Jurkat, Clone E6-1 (cell line): ENCODE results near the gene VAV3.

Experiments used
- DNase-seq: peaks from one replicate; pipeline ENCODE4 v3.0.0-alpha.2; 2011; ENCODE audit warnings: low read depth, low spot score
- H3K4me3 ChIP-seq: 2 replicates; pipeline ENCODE4 v1.5.1; 2011; ENCODE audit warnings: mild to moderate bottlenecking, low read length, control low read depth, moderate library complexity

Gene VAV3

DNA sequence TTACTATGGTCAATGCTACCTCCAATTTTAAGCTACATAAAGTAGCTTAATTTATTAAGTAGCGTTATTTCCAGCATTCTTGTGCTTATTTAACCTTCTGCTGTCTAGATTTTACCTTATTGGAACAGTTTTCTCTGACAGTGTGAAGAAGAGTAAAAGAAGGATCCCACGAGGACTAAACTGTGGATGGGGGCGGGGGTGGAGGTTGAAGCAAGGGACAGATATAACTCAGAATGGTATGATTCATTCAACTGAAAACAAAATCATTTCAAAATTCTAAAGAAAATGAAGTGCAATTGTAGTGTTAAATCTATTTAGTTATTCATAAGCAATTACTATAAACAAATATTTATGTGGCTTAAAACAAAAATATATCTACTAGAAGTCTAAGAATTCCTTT, 11.5 kb upstream of the VAV3 start:
- H3K4me3 ChIP-seq, result no peak overlapping the region
- no peak for DNase-seq

DNA sequence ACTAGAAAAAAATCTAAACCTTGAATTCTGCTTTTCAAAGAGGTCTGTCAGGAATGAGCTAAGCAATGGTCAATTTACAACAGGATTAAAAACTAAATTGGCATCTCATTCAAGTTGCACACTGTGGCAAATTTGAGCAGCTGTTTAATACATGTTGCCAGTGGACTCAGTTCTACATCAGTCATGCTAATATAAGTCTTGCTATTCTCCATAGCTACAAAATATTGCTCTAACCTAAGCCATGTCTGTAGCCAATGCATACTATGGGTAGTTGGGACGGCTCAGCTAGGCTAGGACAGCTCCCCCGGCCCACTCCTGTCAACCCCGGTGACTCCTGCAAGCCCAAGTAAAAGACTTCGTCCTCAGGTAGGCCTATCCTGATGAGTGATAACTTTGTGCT, 10.9 kb upstream of the VAV3 start:
- no peak overlapping the region for H3K4me3 ChIP-seq
- DNase-seq, result no peak

DNA sequence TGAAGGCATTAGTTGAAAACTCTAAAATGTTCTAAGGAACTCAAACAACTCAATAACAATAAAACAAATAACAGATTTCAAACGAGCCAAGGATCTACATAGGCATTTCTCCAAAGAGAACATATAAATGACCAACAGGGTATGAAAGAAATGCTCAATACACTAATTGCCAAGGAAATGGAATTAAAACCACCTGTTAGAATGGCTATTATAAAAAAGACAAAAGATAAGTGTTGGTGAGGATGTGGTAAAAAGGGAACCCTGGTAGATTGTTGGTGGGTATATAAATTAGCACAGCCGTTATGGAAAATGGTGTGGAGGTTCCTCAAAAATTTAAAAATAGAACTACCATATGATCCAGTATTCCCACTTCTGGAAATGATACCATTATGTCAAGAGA, 9.1 kb upstream of the VAV3 start:
- no peak overlapping the region for H3K4me3 ChIP-seq
- no peak for DNase-seq

DNA sequence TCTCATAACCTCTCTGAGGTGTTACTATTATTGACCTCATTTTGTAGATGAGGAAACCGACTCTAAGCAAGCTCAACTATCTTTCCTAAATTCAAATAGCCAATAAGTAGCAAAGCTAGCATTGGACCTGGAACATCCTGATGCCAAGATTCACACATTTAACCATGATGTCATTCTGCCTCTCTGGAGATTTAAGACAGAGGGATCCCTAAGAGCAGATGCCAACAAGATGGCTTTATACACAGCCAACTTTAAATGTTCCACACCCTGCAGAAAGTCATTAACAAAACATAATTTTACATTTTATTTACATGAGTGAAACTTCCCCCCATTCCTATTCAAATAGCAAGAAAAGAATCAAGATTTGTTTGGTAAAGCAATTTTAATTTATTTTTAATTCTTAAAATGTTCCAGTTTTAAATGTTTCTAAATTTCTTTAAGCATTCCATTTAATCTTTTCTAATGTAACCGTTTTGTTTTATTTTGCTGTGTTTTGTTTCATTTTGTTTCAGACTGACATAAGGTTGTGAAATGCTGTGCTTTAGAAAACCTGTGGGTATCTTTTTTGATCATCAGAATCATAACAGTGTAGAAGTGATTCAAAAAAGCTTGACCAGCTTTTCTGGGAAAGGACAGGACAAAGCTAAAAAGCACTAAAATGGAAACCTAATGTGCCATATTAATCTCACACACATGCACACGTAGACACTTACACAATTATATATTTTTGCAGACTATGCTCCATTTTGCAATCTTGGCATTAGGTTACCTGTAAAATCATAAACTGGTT, 7.6 kb upstream of the VAV3 start:
- no peak for DNase-seq

DNA sequence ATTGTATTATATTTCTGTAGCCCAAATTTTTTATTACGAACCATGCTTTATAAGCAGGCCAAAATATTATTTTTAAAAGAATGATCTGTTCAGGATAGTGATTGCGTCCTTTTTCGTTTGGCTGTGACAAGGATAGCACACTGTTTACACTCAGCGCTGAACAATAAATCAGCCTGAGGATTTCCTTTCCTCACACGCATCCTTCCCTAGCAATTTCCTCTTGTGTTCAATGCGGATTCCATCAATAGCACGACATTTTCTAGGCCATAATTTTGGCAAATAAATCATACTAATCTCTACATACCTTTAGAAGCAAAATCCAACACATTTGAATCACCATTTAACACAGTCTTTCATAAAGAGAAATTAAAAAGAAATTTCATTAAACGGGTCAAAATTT, 1.6 kb upstream of the VAV3 start:
- DNase-seq, result no peak
- no peak overlapping the region for H3K4me3 ChIP-seq

More for the DNA sequence above, 7.6 kb upstream of the VAV3 start:
- H3K4me3 ChIP-seq, result no peak overlapping the region

DNA sequence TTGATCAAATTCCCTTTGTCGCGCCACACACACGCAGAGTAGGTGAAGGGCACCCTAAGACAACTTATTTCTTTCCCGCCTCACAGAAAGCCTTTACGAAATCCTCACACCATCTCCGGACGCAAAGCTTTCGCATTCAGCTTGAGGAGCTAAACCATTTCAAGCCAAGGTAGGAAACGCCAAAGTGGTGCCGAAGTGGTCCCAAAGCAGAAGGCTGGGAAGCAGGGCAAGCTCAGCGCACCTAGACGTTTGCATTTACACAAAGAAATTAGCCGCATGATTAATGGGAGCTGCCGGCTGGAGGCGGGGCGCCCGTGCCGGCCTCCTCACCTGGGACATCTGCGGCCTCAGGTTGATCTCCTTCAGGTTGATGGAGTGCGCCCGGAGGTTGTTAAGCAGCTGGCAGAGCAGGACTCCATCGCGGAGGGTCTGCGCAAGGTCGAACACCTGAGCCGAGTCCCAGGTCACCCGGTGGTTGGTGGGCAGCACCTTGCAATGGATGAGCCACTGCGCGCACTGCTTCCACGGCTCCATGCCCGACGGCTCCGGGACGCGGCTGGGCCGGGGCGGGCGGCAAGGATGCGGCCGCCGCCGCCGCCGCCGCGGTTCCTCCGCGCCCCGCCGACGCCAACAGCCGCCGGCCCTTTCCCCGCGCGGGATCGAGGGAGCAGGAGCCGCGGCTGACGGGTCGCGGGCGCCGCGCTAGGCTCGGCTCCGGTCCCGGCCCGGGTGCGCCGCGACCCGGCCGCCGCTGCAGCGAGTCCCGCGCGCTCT, 457 bp downstream of the VAV3 start:
- H3K4me3 ChIP-seq, result peak overlapping the region; percentile 97
- DNase-seq, result no peak

DNA sequence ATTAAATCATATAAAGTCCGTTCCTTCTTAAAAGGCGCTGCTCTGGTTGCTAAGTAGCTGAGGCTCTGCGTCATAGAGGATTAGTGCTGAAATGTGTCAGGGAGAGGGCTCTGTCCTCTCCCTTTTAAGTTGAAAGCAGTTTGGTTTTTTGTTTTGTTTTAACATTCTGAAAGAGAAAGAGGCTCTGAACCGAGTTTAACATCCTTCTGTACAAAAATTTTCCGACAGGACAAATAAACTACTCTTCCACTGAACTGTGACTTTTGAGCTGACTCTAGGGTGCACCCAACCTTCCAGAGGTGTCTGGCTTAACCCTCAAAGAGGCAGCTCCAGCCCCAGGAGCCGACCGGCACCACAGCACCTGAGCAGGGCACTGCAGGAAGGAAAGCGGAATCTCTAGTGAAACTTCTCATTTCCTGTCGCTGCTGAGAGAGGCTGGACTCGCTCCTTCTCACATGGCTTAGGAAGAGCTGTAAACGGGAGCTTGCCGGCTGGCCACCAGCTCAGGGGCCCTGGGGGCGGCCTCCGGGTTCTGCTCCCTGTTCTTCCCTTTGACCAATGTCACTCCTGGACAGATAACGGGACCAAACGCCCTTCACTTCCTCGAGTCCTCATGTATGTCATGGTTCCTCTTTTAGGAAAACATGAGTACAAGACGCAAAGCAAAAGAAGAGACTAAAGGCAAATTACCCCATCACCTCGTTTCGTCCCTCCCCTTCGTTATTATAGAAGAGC, 1.2 kb downstream of the VAV3 start:
- peak overlapping the region; percentile 97 for H3K4me3 ChIP-seq

DNA sequence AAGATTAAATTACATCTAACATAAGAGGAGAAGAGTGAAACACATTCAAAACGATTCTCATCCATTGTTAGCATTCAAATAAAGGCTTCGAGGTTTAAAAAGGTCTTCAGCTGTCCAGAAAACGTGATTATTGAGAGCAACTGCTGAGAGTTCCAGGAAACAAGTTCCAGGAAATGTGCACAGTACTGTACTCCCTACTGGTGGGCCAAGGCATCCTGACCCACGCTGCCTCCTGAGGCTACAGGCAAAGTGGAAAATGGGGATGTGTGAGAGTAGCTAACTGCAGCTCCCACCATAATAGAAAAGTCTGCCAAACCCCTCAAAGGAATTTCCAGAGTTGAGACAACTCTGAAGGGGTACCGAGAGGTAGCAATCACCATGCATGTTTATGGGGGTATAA, 2.0 kb downstream of the VAV3 start:
- no peak for DNase-seq
- peak overlapping the region; percentile 97 for H3K4me3 ChIP-seq

More for the DNA sequence above, 1.2 kb downstream of the VAV3 start:
- DNase-seq, result peak; percentile 69

DNA sequence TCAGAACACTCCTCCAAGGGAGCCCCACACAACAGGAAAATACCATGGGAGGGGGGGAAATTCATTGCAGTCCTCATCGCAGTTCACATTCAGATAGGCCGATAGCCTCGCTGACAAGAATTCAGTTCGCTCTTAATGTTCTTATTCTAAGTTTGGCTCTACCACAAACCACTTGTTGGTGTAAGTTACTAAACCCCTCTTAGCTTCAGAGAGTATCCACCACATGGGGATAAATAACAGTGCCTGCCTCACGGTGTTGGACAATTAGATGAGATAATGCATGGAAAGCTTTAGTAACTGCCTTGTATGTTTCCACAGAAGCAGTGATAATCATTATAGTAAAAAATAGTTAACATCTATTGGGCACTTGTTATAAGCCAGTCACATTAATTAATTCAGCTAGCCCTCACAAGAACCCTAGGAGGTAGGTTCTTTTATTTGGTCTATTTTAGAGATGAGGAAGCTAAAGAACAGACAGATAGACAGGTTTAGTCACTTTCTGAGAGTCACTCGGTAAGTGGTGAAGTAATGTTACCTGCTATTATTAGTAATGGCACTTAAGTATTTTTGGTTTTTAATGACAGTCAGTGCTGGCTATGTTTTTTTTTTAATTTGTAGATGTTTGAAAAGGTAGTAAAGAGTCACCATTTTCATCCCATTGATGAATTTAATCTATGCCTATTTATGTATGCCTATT, 10.1 kb downstream of the VAV3 start:
- DNase-seq, result peak; percentile 66
- H3K4me3 ChIP-seq, result no peak overlapping the region

DNA sequence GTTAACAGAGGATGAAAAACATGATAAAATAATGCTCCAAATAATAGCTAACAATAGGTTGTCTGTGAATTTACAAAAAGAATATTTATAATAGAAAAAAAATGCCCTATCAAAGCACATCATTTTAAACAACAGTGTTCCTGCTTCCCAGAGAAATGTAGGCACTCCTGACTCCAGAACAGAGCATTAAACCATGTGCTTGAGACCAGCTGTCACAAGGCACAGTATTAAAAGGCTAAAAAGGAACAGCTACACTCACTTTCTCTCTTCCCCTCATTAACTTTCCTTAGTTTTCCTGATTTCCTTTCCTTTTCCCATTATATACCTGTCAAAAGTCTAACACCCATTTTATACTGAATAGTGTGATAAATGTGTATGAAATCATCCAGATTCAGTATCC, 10.9 kb downstream of the VAV3 start:
- DNase-seq, result no peak
- H3K4me3 ChIP-seq, result no peak overlapping the region

DNA sequence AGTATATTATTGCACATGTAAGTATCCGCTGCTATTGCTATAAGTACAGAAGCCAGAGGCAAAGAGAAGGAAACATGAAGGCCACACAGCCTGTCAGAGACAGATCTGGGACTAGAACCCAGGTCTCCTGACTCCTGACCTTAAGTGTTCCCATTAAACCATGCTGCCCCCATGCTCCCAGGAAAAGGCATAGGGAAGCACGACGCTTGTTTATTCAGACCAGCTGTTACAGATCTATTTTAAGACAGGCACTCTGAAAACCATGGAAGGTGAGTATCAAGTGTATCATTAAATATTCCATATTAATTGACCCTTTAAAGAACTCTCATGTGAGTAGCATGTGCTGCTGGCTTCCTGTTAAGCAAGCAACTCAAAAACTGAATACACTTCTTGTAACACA, 11.4 kb downstream of the VAV3 start:
- DNase-seq, result no peak
- no peak overlapping the region for H3K4me3 ChIP-seq

DNA sequence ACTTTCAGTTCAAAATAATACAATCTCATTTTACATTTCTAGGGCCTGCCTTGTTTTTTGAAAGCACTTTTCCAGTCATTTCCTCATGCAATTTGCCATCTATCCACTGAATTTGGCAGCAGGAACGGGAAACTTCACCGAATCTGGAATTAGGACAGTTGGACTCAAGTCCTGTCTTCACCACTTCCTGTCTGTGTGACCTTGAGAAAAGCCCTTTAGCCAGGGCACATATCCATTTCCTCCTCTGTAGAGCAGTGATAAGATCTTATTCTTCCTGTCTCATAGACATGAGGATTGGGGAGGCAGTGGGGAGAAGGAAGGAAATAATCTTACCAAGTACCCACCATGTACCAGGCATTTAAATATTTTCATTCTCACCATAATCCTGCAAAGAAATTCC, 12.0 kb downstream of the VAV3 start:
- H3K4me3 ChIP-seq, result no peak overlapping the region
- DNase-seq, result no peak

DNA sequence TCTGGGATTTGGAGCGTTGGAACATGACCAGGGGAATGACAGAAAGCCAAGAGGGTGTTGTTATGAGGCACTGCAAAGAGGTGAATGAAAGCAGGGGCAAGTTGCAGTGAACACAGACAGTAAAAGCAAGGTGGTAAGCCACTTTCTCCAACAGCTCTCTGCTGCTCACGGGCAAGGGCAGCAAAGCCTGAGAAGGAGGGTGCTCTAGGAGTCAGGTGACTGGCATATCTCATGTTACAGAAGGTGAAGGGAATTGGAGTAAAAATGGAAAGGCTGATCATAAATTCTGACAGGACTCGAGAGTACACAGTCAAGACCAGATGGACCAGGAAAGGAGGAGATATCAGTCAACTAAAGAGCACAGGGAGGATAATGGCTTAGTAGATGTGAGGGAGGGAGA, 14.5 kb downstream of the VAV3 start:
- DNase-seq, result no peak
- peak overlapping the region; percentile 32 for H3K4me3 ChIP-seq

DNA sequence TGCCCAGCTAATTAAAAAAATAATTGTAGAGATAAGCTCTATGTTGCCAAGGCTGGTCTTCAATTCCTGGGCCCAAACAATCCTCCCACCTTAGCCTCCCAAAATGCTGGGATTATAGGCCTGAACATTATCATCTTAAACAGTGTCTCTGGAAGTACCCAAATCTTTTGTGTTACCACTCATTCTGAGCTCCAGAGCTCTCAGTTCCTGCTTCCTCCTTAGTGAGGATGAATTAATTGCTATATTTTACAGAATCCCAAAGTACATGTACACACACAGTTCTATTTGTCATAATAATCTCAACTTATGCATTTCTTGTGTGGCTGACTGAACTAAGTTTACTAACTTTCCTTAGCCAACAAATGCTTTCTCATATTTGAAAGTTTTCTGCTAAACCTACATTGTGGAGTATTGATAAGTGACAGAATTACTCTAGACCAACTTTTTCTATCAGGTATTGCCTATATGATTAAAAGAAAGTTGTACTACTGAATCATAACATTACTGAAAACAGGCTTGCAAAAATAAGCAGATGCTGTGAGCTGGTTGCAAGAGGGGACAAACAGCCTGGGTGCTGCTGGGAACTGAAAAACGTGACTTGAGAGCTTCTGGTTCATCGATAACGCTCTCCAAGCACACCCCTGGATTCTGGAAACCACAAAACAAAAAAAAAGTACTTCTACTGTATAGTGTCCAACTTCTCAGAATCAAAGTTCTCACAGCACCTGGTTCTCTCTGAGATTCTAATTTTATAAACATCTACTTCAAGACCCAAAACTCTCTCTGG, 15.3 kb downstream of the VAV3 start:
- no peak for DNase-seq
- H3K4me3 ChIP-seq, result peak overlapping the region; percentile 32; the same call in 1 of the 2 replicates

DNA sequence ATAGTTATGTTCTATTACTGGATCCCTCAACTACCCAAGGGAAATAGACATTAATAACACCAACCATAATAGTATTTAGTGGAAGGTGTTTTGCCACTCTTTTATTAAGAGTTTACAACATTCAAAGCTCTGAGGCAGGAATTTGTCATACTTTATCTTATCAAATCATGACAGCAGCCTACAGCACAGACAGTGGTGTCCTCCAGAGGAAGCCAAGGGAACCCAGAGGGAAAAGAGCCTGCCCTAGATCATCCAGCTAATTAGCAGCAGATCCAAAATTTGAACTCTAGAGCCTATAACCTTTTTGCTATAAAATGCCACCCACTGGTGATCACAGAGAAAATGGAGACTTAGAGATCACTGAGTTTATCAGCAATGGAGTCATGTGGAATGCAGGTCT, 18.2 kb downstream of the VAV3 start:
- no peak overlapping the region for H3K4me3 ChIP-seq
- no peak for DNase-seq

DNA sequence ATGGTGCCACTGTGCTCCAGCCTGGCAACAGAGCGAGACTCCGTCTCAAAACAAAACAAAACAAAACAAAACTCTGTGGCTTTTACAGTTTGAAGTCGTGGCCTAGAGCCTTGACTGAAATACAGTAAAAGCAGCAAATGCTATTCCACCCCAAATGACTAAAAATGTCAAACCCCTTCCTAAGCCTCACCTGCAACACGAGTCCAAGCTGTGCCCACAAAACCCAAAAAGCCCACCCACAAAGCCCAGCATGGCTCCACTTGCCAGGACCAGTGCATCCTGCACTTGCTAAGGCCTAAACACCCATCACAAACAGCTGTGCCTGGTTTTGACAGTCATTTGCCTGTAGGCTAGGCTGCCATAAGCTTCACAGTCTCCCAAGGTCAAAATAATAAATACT, 21.3 kb downstream of the VAV3 start:
- DNase-seq, result peak; percentile 89
- peak overlapping the region; percentile 0; the same call in 1 of the 2 replicates for H3K4me3 ChIP-seq

DNA sequence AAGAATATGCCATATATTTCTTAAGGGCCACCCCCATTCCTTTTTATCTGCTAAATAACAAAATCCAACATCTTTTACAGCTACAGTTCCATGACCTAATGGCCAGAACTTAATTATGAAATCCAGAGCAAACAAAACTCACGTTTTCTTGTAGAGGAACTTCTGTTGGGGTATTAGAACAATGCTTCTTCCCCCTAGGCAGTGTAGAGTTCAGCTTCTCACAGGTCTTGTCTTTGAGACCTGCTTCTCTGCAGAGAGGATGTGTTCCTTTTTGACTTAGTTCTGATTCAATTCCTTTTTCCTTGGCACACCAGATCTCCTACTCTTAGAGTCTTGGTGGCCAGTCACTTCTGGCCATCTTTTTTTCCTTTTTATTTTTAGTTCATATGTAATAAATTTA, 22.2 kb downstream of the VAV3 start:
- H3K4me3 ChIP-seq, result no peak overlapping the region
- no peak for DNase-seq

DNA sequence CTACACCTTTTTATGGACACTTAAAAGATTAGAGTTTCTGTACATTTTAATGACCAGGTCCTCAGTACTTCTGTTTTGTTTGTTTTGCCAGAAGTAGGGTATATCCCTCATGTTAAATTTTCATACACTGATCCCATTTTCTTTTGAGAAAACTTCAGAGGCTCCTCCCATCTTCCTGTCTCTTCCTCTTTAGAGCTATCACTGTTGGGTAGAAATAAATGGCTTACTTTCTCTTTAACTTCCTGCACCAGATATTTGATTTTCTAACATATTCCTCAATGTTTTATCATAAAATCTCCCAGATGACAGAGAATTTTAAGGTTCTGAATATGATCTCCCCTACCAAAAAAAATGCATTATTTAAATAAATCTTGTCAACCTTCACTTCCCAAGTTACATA, 23.4 kb downstream of the VAV3 start:
- no peak overlapping the region for H3K4me3 ChIP-seq
- DNase-seq, result no peak

DNA sequence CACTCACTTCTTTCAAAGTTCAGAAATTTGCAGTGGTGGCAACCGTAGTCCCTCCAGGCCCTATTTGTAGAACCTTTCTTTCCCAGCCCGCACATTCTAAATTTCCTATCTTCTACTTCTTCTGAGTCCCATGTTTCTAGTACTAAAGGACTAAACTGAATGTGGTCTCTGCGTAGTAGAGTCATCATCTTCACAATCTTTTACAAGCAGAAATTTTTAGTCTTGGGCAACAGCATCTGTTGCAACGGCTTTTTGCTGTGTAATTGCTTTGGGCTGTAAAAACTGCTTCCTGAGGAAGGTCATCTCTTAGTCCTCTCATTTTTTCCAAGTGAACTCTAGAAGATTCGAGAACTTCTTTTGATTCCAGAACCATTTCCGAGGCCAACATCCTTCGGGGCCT, 23.9 kb downstream of the VAV3 start:
- no peak for DNase-seq
- no peak overlapping the region for H3K4me3 ChIP-seq
